K562 (cell line): ENCODE data around the gene PAFAH2. TPM values are rescaled to one million over a fixed set of nuclear protein-coding genes. Genes with fewer than 3 reads are reported as not detected.

Experiments
- ASH1L ChIP-seq: fragments of 450-650 bp; IDR thresholded peaks from 2 replicates; pipeline ENCODE4 v1.6.1; 2018; ENCODE audit warnings: borderline replicate concordance, mild to moderate bottlenecking, low read depth; ENCODE audit not compliant: partially characterized antibody
- ATF1 ChIP-seq, 2 experiments: fragments of 450-650 bp in 1 of 2; IDR thresholded peaks; 2 replicates each; pipeline ENCODE4 v1.6.1; 2016; ENCODE audit warnings: missing compliant biosample characterization in 1 of 2, missing genetic modification characterization in 1 of 2
- CC2D1A ChIP-seq: fragments of 450-650 bp; IDR thresholded peaks from 2 replicates; pipeline ENCODE4 v1.6.1; 2017; ENCODE audit warnings: mild to moderate bottlenecking
- CEBPB ChIP-seq: fragments of 450-650 bp; IDR thresholded peaks from 2 replicates; pipeline ENCODE4 v1.6.1; 2016; ENCODE audit warnings: missing genetic modification characterization, missing compliant biosample characterization
- CEBPZ ChIP-seq: fragments of 150-350 bp; IDR thresholded peaks from 2 replicates; pipeline ENCODE4 v1.6.1; 2014; ENCODE audit warnings: low read depth, mild to moderate bottlenecking, low read length, borderline replicate concordance
- E2F3 ChIP-seq: fragments of 250-450 bp; sonication (Bioruptor Pico); IDR thresholded peaks from 2 replicates; pipeline ENCODE4 v1.4.0; 2020; ENCODE audit warnings: mild to moderate bottlenecking
- E2F5 ChIP-seq: sonication (generic); formaldehyde crosslinking; IDR thresholded peaks from 2 replicates; pipeline ENCODE4 v1.8.0; 2022; ENCODE audit warnings: mild to moderate bottlenecking, missing genetic modification reagents
- ETS1 ChIP-seq: conservative IDR thresholded peaks from 2 replicates; pipeline ENCODE4 v1.6.1; 2011; ENCODE audit warnings: low read depth, mild to moderate bottlenecking, low read length; ENCODE audit not compliant: control insufficient read depth
- GATA2 ChIP-seq: sonication (generic); formaldehyde crosslinking; IDR thresholded peaks from 2 replicates; pipeline ENCODE4 v1.4.0; 2020; ENCODE audit warnings: mild to moderate bottlenecking, missing genetic modification reagents
- MBD2 ChIP-seq: sonication (generic); IDR thresholded peaks from 2 replicates; pipeline ENCODE4 v1.6.1; 2016; ENCODE audit warnings: low read depth, borderline replicate concordance
- MTF1 ChIP-seq: fragments of 250-450 bp; sonication (Bioruptor Pico); IDR thresholded peaks from 2 replicates; pipeline ENCODE4 v1.9.0; 2021; ENCODE audit warnings: moderate library complexity, mild to moderate bottlenecking, inconsistent platforms, borderline replicate concordance
- SIX5 ChIP-seq, 2 experiments: IDR thresholded peaks; 2 replicates each; pipeline ENCODE4 v1.6.1; 2011; ENCODE audit warnings: low read length in 2 of 2, borderline replicate concordance in 1 of 2, low read depth in 1 of 2, mild to moderate bottlenecking in 1 of 2, moderate library complexity in 1 of 2; ENCODE audit not compliant: insufficient read depth in 1 of 2
- TAF7 ChIP-seq: fragments of 450-650 bp; IDR thresholded peaks from 2 replicates; pipeline ENCODE4 v1.6.1; 2016; ENCODE audit warnings: missing genetic modification characterization, missing compliant biosample characterization
- TARDBP ChIP-seq: fragments of 450-650 bp; IDR thresholded peaks from 2 replicates; pipeline ENCODE4 v1.6.1; 2016
- TEAD2 ChIP-seq: fragments of 450-650 bp; IDR thresholded peaks from 2 replicates; pipeline ENCODE4 v1.6.1; 2016; ENCODE audit warnings: missing genetic modification characterization, control low read depth, missing compliant biosample characterization
- TRIM24 ChIP-seq, 2 experiments: fragments of 450-650 bp; IDR thresholded peaks; 2 replicates each; pipeline ENCODE4 v1.6.1; 2016
- USF1 ChIP-seq: sonication (generic); formaldehyde crosslinking; IDR thresholded peaks from 2 replicates; pipeline ENCODE4 v1.9.0; 2022; ENCODE audit warnings: mild to moderate bottlenecking, missing genetic modification reagents
- ZBTB26 ChIP-seq: fragments of 450-650 bp; formaldehyde crosslinking; IDR thresholded peaks from 2 replicates; pipeline ENCODE4 v1.4.0; 2022; ENCODE audit warnings: missing genetic modification characterization
- polyA plus RNA-seq, 8 experiments: library from polyadenylated mRNA; depleted of rRNA in 4 of 8; stranded (reverse) in 5 of 8; unstranded in 3 of 8; fragments of >200 nt; fragmentation: Nextera tagmentation in 2 of 8; fragmentation: Illumina TruSeq in 1 of 8; extraction: Ambion mirVana in 2 of 8; extraction: Trizol in 1 of 8; gene quantifications; 2 replicates each; pipeline versions ENCODE4 v1.2.1 to v1.2.3, GENCODE V29; 2011 to 2014; ENCODE audit warnings: inconsistent platforms in 1 of 8, missing spikeins in 1 of 8
- total RNA-seq, 7 experiments: library from RNA; depleted of rRNA in 6 of 7; stranded (reverse); fragments of >200 nt in 6 of 7; fragmentation: Illumina TruSeq in 2 of 7; extraction: Trizol in 2 of 7; gene quantifications; 2 replicates each; pipeline versions ENCODE4 v1.2.1 to v1.2.3, GENCODE V29; 2011 to 2021; ENCODE audit warnings: low replicate concordance in 1 of 7

PAFAH2 gene
- total and polyA plus RNA-seq, 9 of the 15 experiments (the other 6 are each of a cell fraction or from before 2014, with no cell fraction given), result 4.2 to 10.9 (median 6.8) TPM

GRCh38 chr1:25997828-25998761 lies at the start of gene PAFAH2 (continued):
- TF ChIP-seq ASH1L (peak; percentile 87), CEBPB (tag) (peak; percentile 95), GATA2 (peak; percentile 32; the same call in 1 of the 2 replicates), ATF1 (CRISPR knock-in tag; IDR thresholded peaks at IDR 0.05) (no peak), ATF1 (tag; IDR thresholded peaks at IDR 0.05) (peak; percentile 96), E2F3 (0 out of 2 replicates have a peak, but pooled peaks have one; percentile 22), TAF7 (tag) (peak; percentile 92), CEBPZ (0 out of 2 replicates have a peak, but pooled peaks have one; percentile 4), MBD2 (peak; percentile 95), ZBTB26 (CRISPR knock-in tag) (no peak), MTF1 (CRISPR knock-in tag) (no peak), CC2D1A (peak; percentile 96), TEAD2 (peak; percentile 54; the same call in 1 of the 2 replicates), TRIM24 (IDR thresholded peaks at IDR 0.05) (peak; percentile 67 to 83; a peak in 3 of 4 replicates), ETS1 (peak; percentile 100), TARDBP (peak; percentile 94), SIX5 (IDR thresholded peaks at IDR 0.05; ENCODE audit: borderline replicate concordance in 1 of 2, insufficient read depth in 1 of 2, low read depth in 1 of 2, low read length in 2 of 2) (peak; percentile 100), USF1 (CRISPR knock-in tag) (peak; percentile 96), E2F5 (CRISPR knock-in tag) (peak; percentile 91; the same call in 1 of the 2 replicates)
